ENCODE data around the gene RC3H1. TPM values are rescaled to one million over a fixed set of nuclear protein-coding genes. Genes with fewer than 3 reads are reported as not detected.
A peak's percentile ranks its signal among the peaks of the same experiment; 100 is the strongest.

Gene RC3H1
- total RNA-seq, 1 donor from 2014 or later: 39.4 TPM

DNA sequence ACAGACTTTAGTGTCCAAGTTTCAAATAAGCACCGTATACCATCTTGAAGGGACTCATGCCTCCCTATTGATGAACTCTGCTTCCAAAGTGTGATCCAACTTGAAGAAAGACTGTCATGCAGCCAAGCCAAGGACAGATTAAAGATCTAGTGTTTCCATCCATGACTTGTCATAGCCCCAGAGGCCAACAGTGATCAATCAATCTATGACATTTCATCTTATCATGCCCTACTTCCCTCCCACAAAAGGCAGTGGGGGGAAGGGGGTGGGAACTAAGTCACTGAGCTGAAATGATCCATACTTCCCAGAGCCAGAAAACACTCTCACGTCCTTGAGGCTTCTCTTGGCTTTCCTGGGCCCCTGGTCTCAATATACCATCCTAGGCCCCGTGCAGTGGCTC lies 109.0 kb downstream of the RC3H1 start:
- no peak overlapping the region for H3K27ac Mint-ChIP-seq
- TF ChIP-seq, protein P1, sequence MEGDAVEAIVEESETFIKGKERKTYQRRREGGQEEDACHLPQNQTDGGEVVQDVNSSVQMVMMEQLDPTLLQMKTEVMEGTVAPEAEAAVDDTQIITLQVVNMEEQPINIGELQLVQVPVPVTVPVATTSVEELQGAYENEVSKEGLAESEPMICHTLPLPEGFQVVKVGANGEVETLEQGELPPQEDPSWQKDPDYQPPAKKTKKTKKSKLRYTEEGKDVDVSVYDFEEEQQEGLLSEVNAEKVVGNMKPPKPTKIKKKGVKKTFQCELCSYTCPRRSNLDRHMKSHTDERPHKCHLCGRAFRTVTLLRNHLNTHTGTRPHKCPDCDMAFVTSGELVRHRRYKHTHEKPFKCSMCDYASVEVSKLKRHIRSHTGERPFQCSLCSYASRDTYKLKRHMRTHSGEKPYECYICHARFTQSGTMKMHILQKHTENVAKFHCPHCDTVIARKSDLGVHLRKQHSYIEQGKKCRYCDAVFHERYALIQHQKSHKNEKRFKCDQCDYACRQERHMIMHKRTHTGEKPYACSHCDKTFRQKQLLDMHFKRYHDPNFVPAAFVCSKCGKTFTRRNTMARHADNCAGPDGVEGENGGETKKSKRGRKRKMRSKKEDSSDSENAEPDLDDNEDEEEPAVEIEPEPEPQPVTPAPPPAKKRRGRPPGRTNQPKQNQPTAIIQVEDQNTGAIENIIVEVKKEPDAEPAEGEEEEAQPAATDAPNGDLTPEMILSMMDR (conservative IDR thresholded peaks at IDR 0.05): no peak
- no peaks in the 10 kb centered on the region for H3K4me1 Mint-ChIP-seq (ENCODE audit: unreplicated experiment)
- no peak overlapping the region for H3K4me3 Mint-ChIP-seq
- no peaks in the 10 kb centered on the region for H3K9me3 Mint-ChIP-seq
- H3K36me3 Mint-ChIP-seq: no peaks in the 10 kb centered on the region
- DNase-seq (ENCODE audit: extremely low spot score, unreplicated experiment): no peak
- no peaks in the 10 kb centered on the region for H3K27me3 Mint-ChIP-seq

DNA sequence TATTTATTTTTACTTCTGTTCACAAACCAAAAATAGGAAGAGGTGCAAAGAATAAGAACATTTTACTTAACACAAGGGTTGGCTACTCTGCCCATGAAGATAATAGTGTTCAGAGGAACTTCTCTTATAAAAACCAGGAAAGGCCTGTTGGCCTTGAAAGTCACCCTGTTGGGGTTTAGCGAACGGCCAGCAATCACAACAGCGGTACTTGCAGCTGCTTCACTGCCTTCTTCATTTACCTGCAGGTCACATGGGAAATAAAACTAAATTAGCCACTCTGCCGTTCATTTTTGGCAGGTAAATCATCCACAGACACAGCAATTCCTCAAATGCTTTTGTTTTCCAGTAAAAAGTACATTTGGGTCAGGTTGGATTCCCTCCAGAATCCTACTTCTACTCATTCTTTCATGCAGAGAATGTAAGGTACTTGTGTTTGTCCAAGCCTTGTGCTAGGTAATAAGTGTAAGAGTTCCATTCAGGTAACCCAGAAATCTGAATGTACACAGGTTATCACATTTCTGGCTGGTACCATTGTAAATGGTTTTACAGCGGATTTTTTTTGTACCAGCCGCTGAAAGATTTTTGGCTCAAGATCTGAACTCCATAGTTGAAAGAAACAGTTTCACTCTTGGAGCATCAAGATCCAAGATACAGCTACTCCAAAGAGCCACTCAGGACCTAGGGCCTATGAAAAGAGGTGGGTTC lies 118.2 kb downstream of the RC3H1 start:
- TF ChIP-seq, protein P1 (conservative IDR thresholded peaks at IDR 0.05): no peak
- Mint-ChIP-seq H3K4me1 (ENCODE audit: unreplicated experiment) (no peaks in the 10 kb centered on the region), H3K9me3 (peaks cover 8% of the 10 kb centered on the region), H3K4me3 (no peak overlapping the region), H3K36me3 (peaks cover 8% of the 10 kb centered on the region), H3K27me3 (no peaks in the 10 kb centered on the region), H3K27ac (no peak overlapping the region)
- DNase-seq (ENCODE audit: extremely low spot score, unreplicated experiment): no peak

DNA sequence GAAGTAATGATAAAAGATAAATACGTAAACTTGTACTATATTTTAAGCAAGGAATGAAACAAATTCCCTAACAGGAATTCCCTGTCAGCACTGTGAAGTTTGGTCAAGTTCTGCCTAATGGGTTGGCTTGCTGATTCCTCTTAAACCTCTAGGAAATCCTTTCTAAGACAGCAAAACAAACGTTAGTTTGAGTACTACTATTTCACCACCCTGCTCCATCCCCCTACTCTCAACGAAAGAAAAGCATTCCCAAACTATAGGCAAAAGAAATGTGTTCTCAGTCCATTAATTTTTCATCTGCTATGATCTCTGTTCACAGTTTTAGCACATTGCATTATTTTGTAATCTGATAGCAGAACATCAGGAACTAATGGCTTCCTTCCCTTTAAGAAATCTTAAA lies 121.2 kb downstream of the RC3H1 start:
- no peaks in the 10 kb centered on the region for H3K4me1 Mint-ChIP-seq (ENCODE audit: unreplicated experiment)
- TF ChIP-seq, protein P1 (conservative IDR thresholded peaks at IDR 0.05): no peak
- H3K27ac Mint-ChIP-seq: no peak overlapping the region
- peaks cover 3% of the 10 kb centered on the region for H3K9me3 Mint-ChIP-seq
- peaks cover 7% of the 10 kb centered on the region for H3K36me3 Mint-ChIP-seq
- no peak overlapping the region for H3K4me3 Mint-ChIP-seq
- DNase-seq (ENCODE audit: extremely low spot score, unreplicated experiment): no peak
- H3K27me3 Mint-ChIP-seq: no peaks in the 10 kb centered on the region

DNA sequence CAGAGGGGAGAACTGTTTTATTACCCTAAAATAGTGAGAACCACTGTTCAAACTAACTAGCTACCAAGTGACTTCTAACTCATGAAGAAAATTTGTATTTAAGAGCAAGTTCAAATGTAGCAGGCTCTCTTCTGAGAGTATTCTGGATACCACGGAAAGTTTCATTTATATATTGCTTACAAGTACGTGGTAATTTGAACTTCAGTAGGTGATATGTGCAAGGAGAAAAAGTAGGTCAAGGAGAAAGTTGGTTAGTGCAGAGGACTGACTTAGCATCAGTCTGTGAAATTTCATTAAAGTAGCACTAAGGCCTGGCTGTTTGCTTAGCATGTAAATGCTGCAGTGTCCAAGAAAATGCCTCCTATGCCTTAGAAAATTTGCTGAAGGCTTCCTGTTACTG lies 121.7 kb downstream of the RC3H1 start:
- TF ChIP-seq, protein P1 (conservative IDR thresholded peaks at IDR 0.05): no peak
- no peaks in the 10 kb centered on the region for H3K9me3 Mint-ChIP-seq
- no peaks in the 10 kb centered on the region for H3K4me1 Mint-ChIP-seq (ENCODE audit: unreplicated experiment)
- no peak for DNase-seq (ENCODE audit: extremely low spot score, unreplicated experiment)
- no peak overlapping the region for H3K27ac Mint-ChIP-seq
- H3K27me3 Mint-ChIP-seq: no peaks in the 10 kb centered on the region
- H3K36me3 Mint-ChIP-seq: peaks cover 4% of the 10 kb centered on the region
- H3K4me3 Mint-ChIP-seq: no peak overlapping the region

DNA sequence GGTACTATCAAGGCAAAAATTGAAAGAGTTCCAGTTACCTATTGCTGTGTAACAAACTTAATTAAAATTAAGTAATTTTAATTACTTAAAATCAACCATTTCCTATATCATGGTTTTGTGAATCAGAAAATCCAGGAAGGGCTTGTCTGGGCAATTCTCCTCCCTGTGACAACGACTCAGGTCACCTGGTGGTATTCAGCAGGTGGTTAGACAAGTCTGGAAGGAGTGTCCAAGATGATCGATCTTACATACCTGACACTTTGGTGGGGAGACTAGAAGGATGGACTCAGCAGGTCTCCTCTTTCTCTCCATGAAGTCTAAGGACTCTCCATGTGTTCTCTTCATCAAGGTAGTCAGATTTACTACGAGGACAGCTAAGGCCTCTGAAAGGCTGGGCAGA lies 128.0 kb downstream of the RC3H1 start:
- H3K27me3 Mint-ChIP-seq: no peaks in the 10 kb centered on the region
- DNase-seq (ENCODE audit: extremely low spot score, unreplicated experiment): no peak
- H3K27ac Mint-ChIP-seq: peak overlapping the region; percentile 80
- peak overlapping the region; percentile 34 for H3K4me3 Mint-ChIP-seq
- peaks cover 7% of the 10 kb centered on the region for H3K36me3 Mint-ChIP-seq
- TF ChIP-seq, protein P1 (conservative IDR thresholded peaks at IDR 0.05): no peak
- H3K9me3 Mint-ChIP-seq: no peaks in the 10 kb centered on the region
- H3K4me1 Mint-ChIP-seq (ENCODE audit: unreplicated experiment): no peaks in the 10 kb centered on the region
